Nephron progenitor cell (in vitro differentiated cells): ENCODE measurements around the gene CCKAR.

ENCODE experiments used
- DNase-seq: peaks from one replicate; pipeline ENCODE4 v3.0.0; 2021
- H3K27ac Mint-ChIP-seq: 2 replicates; pipeline ENCODE4 v1.8.0; 2021; ENCODE audit warnings: mild to moderate bottlenecking, moderate library complexity, mixed read lengths
- H3K27me3 Mint-ChIP-seq: 2 replicates; pipeline ENCODE4 v1.8.0; 2021; ENCODE audit warnings: mild to moderate bottlenecking, low read depth, mixed read lengths; ENCODE audit not compliant: poor library complexity
- H3K36me3 Mint-ChIP-seq: 2 replicates; pipeline ENCODE4 v1.8.0; 2021; ENCODE audit warnings: low read depth, mixed read lengths
- H3K4me1 Mint-ChIP-seq: 2 replicates; pipeline ENCODE4 v1.8.0; 2021; ENCODE audit warnings: mixed read lengths
- H3K4me3 Mint-ChIP-seq: 2 replicates; pipeline ENCODE4 v1.8.0; 2021; ENCODE audit warnings: mild to moderate bottlenecking, moderate library complexity, mixed read lengths
- H3K9me3 Mint-ChIP-seq: 2 replicates; pipeline ENCODE4 v1.8.0; 2021; ENCODE audit warnings: mild to moderate bottlenecking, moderate library complexity, mixed read lengths
- CTCF ChIP-seq: fragments of 200-600 bp; sonication (generic); IDR thresholded peaks from 2 replicates; pipeline ENCODE4 v1.5.0; 2021; ENCODE audit warnings: antibody characterized with exemption

The CCKAR gene

GRCh38 chr4:26441102-26441501, 49.2 kb downstream of the CCKAR start:
- no peak for TF ChIP-seq CTCF
- Mint-ChIP-seq H3K9me3 (peaks cover 27% of the 10 kb centered on the region), H3K36me3 (peaks cover 66% of the 10 kb centered on the region), H3K27ac (no peak overlapping the region), H3K4me3 (no peak overlapping the region), H3K4me1 (no peaks in the 10 kb centered on the region), H3K27me3 (no peaks in the 10 kb centered on the region)
- DNase-seq = no peak

- Mint-ChIP-seq H3K4me3 (no peak overlapping the region), H3K36me3 (peaks cover 60% of the 10 kb centered on the region), H3K9me3 (no peaks in the 10 kb centered on the region), H3K27me3 (no peaks in the 10 kb centered on the region), H3K4me1 (no peaks in the 10 kb centered on the region), H3K27ac (no peak overlapping the region)
- no peak for TF ChIP-seq CTCF
- no peak for DNase-seq
Measured at GRCh38 chr4:26434030-26434639, 56.1 kb downstream of the CCKAR start.

- peaks cover 60% of the 10 kb centered on the region for H3K36me3 Mint-ChIP-seq
- no peaks in the 10 kb centered on the region for H3K4me1 Mint-ChIP-seq
- H3K27ac Mint-ChIP-seq = no peak overlapping the region
- no peaks in the 10 kb centered on the region for H3K9me3 Mint-ChIP-seq
- no peak for DNase-seq
- no peaks in the 10 kb centered on the region for H3K27me3 Mint-ChIP-seq
- H3K4me3 Mint-ChIP-seq = no peak overlapping the region
- no peak for TF ChIP-seq CTCF
Measured at GRCh38 chr4:26433556-26433955, 56.7 kb downstream of the CCKAR start.

GRCh38 chr4:26432419-26432818, 57.9 kb downstream of the CCKAR start:
- H3K27me3 Mint-ChIP-seq = no peaks in the 10 kb centered on the region
- no peaks in the 10 kb centered on the region for H3K4me1 Mint-ChIP-seq
- H3K4me3 Mint-ChIP-seq = no peak overlapping the region
- peaks cover 60% of the 10 kb centered on the region for H3K36me3 Mint-ChIP-seq
- no peaks in the 10 kb centered on the region for H3K9me3 Mint-ChIP-seq
- DNase-seq = no peak
- H3K27ac Mint-ChIP-seq = peak overlapping the region; percentile 20
- no peak for TF ChIP-seq CTCF

GRCh38 chr4:26431461-26432180, 58.7 kb downstream of the CCKAR start:
- Mint-ChIP-seq H3K36me3 (peaks cover 64% of the 10 kb centered on the region), H3K9me3 (no peaks in the 10 kb centered on the region), H3K4me3 (no peak overlapping the region), H3K27me3 (no peaks in the 10 kb centered on the region), H3K4me1 (no peaks in the 10 kb centered on the region), H3K27ac (peak overlapping the region; percentile 20)
- no peak for TF ChIP-seq CTCF
- no peak for DNase-seq
